ENCODE measurements around the gene SDK2.

The SDK2 gene

DNA sequence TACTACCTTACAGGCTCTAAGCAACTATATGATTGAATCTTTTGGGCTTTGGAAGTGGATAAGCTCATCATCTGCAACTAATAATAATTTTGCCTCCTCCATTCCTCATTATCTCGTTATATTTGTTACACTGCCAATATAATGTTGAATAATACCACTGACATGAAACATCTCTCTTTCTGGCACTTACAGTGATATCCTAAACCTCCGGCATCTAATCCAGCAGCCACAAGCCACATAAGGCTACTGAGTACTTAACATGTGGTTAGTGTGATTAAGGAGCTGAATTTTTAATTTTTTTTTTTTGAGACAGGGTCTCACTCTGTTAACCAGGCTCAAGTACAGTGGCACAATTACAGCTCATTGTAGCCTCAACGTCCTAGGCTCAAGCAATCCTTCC is 342.1 kb downstream of the SDK2 start:
- no peak for DNase-seq (ENCODE audit: low spot score)

DNA sequence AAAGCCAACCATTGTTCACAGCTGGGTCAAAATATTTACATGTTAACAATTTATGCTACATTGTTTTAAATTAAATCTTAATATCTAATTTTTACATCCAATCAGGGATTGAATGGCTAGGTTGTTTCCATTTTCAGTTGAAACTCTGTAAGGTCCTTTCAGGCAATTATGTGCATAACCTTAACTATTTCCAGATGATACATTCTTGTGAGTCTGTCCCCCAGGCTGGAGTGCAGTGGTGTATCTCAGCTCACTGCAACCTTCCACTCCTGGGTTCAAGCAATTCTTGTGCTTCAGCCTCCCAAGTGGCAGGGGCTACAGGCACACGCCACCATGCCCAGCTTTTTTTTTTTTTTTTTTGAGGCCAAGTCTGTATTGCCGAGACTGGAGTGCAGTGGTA is 342.9 kb downstream of the SDK2 start:
- no peak for DNase-seq (ENCODE audit: low spot score)

DNA sequence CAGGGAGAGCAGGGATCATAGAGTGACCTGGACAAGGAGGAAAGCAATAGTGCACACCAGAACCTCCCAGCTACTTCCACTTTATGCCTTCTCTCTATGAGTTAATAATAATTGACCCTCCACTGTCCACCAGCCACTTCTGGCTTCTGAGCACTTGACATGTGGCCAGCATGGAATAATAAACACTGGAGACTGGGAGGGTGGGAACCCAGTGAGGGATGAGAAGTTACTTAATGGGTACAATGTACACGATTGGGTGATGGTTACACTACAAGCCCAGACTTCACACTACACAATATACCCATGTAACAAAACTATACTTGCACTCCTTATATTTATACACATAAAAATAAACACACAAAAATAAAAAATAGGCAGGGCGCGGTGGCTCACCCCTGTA is 343.9 kb downstream of the SDK2 start:
- DNase-seq (ENCODE audit: low spot score), result no peak

DNA sequence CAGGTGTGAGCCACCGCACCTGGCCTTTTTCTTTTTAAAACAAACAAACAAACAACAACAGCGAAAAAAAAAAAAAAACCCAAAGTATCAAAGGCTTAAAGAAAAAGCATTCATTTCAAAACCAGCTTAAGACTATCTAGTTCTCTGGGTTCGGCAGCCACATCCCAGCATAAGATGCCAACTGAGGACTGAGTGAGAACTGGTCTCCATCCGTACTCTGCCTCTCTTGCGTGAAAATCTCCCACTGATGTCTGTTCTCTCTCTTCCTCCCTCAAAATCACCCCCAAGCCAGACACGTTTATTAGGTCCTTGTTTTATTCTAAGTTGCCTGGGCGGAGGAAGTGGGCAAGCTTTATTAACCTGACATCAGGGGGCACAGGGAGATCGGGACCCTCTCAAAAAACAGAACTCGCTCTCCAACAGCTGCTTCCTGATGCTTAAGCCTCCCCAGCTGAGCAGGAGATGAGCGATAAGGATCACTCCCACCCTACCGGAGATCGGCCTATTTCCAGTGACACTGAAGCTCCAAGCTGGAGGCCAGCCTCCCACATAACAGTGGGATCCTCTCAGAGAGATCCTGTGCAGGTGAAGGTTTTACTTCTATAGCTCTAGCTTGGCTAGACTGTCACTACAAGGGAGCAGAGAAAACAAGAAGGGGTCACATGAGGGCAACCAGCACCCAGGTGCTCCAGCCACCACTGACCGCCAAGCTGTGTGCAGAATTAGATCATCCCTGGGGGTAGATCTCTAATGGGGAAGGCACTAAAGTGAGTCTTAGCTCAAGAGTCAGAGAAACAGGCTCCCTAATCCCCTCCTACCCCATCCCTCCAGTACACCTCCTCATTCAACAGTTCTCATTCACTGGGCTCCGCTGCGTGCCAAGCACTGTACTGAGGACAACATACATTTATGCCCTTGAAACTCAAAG is 346.0 kb downstream of the SDK2 start:
- DNase-seq (ENCODE audit: low spot score), result no peak

DNA sequence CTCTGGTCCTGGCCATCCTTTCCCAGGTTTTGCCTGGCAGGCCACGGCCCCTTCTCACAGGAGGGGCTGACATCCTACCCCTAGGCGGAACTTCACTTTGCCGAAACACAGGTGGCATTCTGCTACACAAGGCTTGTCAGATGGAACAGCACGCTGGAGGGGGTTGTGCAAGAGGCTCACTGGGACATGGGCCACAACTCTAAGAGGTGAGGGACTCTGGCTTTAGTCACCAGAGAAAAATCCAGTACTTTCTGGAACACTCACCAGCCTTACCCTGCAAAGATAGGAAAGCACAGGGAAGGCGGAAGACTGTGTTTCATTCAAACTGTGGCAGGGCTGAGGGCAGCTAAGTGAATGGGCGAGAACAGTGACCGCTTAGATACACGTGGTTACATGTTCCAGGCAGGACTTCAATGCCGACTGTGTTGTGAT is 350.7 kb downstream of the SDK2 start:
- no peak for DNase-seq (ENCODE audit: low spot score)

DNA sequence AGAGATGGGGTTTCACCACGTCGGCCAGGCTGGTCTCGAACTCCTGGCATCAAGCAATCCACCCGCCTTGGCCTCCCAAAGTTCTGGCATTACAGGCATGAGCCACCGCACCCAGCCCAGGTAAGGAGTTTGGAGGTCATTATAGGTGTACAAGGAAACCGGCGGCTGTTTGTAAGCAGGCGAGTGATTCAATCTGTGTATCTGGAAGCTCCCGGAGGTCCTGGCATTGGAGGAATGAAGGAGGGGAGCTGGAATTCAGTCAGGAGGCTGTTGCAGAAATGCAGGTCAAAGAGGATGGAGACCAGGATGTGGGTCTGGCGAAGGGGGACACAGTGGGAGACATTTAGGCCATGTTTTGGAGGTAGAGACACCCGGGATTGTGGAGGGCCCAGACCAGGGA is 351.2 kb downstream of the SDK2 start:
- DNase-seq (ENCODE audit: low spot score), result no peak

DNA sequence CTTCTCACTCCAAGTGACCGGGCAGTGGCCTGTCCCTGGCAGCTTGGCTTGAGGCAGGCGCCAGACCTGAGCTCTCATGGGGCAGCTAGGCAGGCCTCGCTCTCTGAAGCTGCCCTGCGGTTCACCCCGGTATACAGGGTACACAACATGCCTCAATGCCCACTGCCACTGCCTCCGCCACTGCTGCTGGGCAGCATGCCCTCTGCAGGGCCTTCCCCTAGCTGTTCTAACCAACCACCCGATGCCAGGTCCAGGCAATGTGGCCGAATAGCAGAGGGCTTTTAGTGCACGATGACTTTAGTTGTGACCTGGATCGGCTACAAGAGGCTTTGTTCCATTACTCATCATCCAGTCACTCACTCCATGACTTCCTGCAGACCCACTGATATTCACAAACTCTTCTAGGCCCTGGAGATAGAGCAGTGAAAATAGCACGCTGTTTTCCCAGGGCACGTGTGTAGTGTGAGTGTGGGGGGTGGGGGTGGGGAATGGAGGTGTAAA is 352.2 kb downstream of the SDK2 start:
- no peak for DNase-seq (ENCODE audit: low spot score)

DNA sequence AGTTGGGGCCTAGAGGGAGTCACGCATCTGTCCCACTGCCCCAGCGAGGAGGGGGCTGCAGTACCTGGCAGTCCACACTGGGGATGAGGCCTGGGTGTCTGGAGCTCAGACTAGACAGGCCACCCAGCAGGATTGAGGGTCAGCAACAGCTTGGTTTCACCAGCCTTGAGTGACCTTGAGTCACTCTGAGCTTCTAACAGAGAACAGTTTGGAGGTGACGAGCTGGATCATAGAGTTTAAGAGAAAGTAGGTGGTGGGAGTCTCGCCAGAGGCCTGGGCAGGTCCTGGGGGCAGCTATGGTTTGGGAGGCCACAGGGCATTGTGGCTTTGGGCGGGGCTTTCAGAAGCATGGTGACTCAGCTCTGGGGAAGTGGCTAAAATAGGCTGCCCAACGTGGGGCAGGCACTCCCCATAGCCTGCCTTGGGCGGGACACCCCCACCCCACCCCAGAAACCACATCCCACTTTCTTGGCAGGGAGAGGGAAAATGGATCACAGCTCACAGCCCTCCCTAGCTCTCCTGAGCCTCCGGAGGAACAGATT is 352.9 kb downstream of the SDK2 start:
- DNase-seq (ENCODE audit: low spot score), result no peak

DNA sequence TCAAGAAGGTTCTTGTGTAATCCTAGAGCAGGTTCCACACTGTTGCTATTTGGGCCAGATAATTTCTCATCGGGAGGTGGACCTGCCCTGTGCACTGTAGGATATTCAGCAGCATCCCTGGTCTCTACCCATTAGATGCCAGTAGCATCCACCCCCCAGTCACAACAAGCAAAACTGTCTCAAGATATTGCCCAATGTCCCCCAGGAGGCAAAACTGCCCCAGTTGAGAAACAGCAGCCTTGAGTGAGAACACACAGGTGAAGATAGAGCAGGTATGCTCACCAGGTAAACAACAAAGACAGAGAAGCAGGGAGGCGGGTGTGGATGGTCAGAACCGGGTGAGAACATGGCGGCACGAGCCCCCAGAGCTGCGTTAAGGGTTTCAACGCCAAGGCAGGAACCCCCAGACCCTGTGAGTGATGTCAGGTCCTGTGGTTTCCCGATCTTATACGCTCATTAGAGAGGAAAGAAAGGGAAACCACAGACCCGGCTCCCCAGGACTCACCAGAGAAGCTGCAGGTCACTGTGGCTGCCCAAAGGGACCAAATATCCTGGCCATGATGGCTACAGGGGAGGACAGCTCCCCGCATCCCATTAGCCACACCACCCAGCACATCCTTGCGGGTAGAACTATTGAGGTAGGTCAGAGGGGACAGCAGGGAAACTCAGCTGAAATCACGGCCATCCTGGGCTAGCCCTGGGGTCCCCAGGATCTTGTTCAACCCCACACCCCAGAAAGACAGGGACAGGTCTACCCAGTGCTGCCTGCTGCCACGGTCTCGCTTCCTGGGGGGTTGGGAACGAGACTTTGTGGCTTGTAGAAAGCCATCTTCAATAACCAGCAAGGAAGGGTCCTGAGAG is 353.6 kb downstream of the SDK2 start:
- no peak for DNase-seq (ENCODE audit: low spot score)

DNA sequence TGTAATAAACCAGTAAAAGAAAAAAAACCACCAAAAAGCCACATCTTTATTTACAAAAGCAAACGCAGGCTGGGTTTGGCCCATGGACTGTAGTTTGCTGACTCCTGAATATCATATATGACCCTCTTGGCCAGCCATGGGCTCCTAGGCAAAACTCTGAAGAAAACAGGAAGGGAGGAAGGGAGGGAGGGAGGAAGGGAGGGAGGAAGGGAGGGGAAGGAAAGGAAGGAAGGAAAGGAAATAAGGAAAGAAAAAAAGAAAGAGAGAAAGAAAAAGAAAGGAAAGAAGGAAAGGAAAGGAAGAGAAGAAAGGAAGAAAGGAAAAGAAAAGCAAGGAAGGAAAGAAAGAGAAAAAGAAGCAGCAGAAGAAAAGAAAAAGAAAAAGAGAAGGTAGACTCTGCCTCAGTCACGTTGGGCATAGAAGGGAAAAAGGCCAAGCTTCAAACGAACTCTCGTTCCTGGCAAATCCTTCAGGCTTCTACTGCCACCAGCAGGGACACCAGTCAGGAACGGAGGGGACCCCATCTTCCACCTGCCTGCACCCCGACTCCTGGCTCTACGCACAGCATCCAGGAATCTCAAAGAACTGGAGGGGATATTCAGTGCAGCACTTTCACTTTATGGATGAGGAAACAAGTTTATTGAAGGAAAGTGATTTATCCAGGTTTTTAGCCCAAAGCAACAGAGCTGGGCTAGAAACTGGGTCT is 354.5 kb downstream of the SDK2 start:
- DNase-seq (ENCODE audit: low spot score), result no peak

DNA sequence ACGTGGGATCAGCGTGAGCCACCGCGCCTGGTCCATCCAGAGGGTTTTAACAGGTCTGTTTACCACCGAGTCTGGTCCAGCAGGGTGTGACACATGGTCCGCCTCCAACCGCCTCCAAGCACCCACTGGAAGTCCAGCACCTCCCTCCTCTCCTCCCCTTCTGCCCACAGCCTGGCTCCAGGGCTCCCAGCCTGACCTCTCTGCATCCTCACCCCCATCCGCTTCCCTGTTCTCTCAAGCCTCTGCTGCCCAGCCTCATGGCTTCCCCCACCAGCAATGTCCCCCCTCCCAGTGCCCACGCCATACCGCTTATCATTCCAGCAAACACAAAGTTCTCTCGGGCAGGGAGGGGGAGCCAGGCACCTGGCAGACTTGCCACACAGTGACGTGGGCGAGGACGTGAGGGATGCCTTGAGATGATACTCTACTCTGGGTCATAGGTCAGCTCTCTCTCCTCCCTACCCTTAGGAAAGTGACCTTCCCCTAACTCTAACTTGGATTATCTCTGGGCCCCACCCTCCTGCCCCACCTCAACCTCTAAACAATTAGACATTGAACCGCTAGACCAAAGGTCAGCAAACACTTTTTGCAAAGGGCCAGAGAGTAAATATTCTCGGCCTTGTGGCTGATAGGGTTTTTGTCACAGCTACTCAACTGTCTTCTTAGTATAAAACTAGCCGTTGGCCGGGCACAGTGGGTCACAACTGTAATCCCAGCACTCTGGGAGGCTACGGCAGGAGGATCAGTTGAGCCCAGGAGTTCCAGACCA is 355.5 kb downstream of the SDK2 start:
- DNase-seq (ENCODE audit: low spot score), result no peak

DNA sequence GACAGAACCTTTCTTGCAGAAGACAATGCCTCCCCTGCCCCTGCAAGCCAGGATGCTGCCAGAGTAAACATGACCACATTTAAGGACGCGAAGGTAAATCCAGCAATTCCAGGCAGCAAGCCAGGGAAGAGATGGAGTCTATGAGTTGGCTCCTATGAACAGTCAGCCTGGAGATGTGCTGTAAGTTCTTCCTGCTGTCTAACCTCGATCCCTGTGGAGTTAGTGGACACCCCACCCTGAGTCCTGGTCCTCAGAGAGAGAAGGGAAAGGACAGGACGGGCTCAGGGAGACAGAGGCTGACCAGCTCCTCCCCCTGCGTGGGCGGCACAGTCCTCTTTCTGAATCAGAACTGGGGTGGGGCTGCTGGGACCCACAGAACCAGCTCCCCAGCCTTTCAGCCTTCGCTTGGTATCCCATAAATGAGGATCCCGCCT is 357.4 kb downstream of the SDK2 start:
- DNase-seq (ENCODE audit: low spot score), result no peak

DNA sequence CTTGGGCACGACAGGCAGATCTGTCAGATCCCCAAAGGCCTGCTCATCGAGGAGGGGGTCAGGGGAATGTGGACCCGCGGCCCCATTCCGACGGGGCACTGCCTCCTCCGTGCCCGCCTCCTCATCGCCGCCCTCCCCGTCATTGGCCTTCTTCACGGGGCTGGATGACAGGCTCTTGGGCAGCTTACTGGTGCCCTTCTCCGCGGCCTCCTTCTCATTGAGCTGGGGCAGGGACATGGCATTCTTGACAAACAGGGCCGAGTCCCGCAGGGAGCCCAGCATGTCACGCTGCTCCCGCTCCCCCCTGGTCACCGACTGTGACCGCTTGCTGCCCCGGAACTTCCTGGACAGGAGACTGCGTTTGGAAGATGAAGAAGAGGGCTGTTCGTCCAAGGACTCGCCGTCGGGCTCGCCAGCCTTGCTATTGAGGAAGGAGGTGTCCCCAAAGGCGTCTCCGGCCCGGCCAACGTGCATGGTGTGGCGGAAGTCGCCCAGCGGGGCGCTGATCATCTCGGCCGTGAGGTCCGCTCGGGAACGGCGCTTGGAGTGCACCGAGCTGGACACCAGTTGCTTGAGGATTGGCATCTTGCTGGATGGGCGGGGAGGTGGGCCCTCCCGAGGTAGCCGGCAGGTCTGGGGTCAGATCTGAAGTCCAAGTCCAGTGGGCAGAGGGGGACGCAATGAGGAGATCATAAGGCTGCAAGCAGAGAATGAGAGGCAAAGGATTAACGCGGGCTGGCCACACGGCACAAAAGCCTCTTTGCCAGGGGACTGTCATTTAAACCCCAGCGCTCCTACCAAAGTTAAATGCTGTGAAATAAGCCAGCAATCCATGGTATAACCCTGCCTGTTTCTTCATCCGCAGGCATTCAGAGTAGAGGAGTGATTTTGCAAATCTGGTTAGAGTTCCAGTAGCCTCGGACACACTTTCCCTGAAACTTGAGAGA is 358.1 kb downstream of the SDK2 start:
- no peak for DNase-seq (ENCODE audit: low spot score)

DNA sequence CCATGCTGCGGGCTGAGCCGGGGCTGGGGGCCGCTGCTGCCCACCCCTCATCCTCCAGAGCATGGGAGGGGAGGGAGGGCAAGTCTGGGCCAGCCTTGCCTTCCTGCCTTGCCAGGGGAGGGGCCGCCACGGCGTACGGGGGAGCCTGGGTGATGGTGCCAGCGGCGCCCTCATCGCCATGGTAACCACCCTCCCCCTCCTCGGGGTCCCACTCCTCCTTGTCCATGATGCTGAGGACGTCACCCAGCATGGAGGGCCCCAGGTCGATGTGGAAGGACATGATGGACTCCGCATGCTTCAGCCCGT is 358.7 kb downstream of the SDK2 start:
- DNase-seq (ENCODE audit: low spot score), result no peak

DNA sequence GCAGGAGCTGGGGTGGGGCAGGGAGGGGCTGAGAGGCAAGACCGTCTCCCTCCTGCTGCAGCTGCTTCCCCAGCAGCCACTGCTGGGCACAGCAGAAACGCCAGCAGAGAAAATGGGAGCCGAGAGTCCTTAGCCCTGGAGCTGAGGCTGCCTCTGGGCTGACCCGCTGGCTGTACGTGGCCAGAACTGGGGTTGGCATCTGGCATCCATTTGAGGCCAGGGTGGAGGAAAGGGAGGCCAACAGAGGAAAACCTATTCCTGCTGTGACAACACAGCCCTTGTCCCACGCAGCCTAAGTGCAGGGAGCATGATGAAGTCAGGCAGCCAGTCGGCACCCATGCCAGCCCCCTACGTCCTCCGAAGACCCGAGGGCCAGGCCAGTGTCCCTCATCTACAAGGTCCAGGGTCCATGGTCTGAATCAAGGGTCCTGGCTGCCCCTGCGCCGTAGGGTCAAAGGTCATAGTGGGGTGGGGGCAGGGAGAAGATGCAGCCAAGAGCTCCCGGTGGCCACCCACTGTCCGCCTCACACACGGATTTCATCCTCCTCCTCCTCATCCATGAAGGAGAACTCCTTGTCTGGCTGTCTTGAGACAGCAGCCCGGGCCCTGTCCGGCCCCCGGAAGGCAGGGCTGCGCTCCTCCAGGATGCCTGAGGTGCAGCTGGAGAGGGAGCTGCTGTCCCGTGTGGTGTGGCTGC is 359.2 kb downstream of the SDK2 start:
- no peak for DNase-seq (ENCODE audit: low spot score)

Data from germinal center (tissue), 1 donor.